Gastroesophageal sphincter (tissue), 4 donors: ENCODE results near the gene GLRA3. TPM values are rescaled to one million over a fixed set of nuclear protein-coding genes. Genes with fewer than 3 reads are reported as not detected.

Experiments
- ATAC-seq: fragments of 150-250 bp; one replicate; pipeline ENCODE4 v1.9.1; 2016; ENCODE audit warnings: mild to moderate bottlenecking, moderate library complexity
- H3K27ac ChIP-seq, 4 donors: fragments of 200-600 bp; sonication (generic) in 3 of 4; 1 replicate in 3 of 4; 2 replicates in 1 of 4; pipeline ENCODE4 v1.5.1; 2016 to 2019
- H3K27me3 ChIP-seq: fragments of 200-600 bp; sonication (generic); one replicate; pipeline ENCODE4 v1.5.1; 2019
- H3K36me3 ChIP-seq, 2 donors: fragments of 200-600 bp; sonication (generic); one replicate each; pipeline ENCODE4 v1.5.1; 2019; ENCODE audit warnings: control low read depth in 1 of 2
- H3K4me1 ChIP-seq, 3 donors: fragments of 200-600 bp; sonication (generic); 1 replicate in 2 of 3; 2 replicates in 1 of 3; pipeline ENCODE4 v1.5.1; 2016 to 2019; ENCODE audit warnings: control low read depth in 2 of 3
- H3K4me3 ChIP-seq, 2 donors: fragments of 200-600 bp; sonication (generic); one replicate each; pipeline ENCODE4 v1.5.1; 2019; ENCODE audit warnings: mild to moderate bottlenecking in 1 of 2, moderate library complexity in 1 of 2
- H3K9me3 ChIP-seq, 3 donors: fragments of 200-600 bp; sonication (generic); one replicate each; pipeline ENCODE4 v1.5.1; 2017 to 2019; ENCODE audit warnings: control low read depth in 2 of 3
- CTCF ChIP-seq, 4 experiments: fragments of 200-600 bp in 2 of 4; fragments of 450-650 bp in 2 of 4; sonication (generic) in 1 of 4; IDR thresholded peaks; one replicate each; pipeline ENCODE4 v1.5.1; 2017 to 2019; ENCODE audit warnings: antibody characterized with exemption in 4 of 4, mild to moderate bottlenecking in 2 of 4, moderate library complexity in 2 of 4
- EP300 ChIP-seq: sonication (generic); formaldehyde crosslinking; IDR thresholded peaks from one replicate; pipeline ENCODE4 v1.6.1; 2017; ENCODE audit warnings: antibody characterized with exemption, mild to moderate bottlenecking
- POLR2A ChIP-seq, 2 donors: fragments of 450-650 bp; IDR thresholded peaks; one replicate each; pipeline ENCODE4 v1.6.1; 2017; ENCODE audit warnings: antibody characterized with exemption in 2 of 2, mild to moderate bottlenecking in 2 of 2, moderate library complexity in 1 of 2
- POLR2AphosphoS5 ChIP-seq: sonication (generic); formaldehyde crosslinking; IDR thresholded peaks from one replicate; pipeline ENCODE4 v1.6.1; 2017; ENCODE audit warnings: antibody characterized with exemption
- WGBS, 2 donors: methylation state at CpG; one replicate each; pipeline ENCODE4 v1.1.5; 2018; ENCODE audit warnings: low coverage in 1 of 2; 5-methylcytosine and 5-hydroxymethylcytosine counted together
- total RNA-seq, 4 donors: library from RNA; depleted of rRNA; stranded (reverse); fragments of >200 nt; gene quantifications; one replicate each; pipeline ENCODE4 v1.1.0, GENCODE V29; 2016

GLRA3 gene
- total RNA-seq, 4 donors from 2014 or later: 0.13 TPM; not detected in 3

DNA sequence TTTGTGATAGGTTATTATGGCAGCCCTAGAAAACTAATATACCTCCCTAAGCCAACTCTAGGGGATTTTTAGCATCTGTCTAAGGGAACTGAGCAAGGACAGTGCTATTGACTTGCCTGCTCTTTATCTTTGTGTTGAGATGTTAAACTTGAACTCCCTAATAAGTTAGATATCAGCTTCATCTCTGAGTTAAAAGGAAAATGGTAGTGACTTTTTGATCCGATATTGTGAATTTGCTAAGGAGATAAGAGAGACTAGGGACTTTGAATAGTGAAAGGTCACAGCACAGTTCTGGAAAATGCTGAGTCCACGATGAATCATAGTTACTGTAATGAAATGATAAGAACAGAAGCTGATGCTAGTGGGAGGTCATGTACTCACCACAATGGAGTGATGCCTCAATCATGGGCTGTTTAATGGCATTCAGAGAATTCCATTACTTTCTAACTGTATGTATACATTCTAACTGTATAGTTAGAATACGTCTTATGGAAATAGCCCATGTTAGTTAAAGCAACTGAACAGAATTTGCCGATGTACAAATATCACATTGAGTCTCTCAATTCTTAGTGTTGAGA, 147.2 kb downstream of the GLRA3 start:
- Histone ChIP-seq H3K9me3 (no peaks in the 10 kb centered on the region), H3K27me3 (no peaks in the 10 kb centered on the region), H3K4me1 (no peaks in the 10 kb centered on the region), H3K4me3 (no peak overlapping the region), H3K27ac (no peak overlapping the region), H3K36me3 (no peaks in the 10 kb centered on the region)
- WGBS, 2 donors: 77 to 84% methylated on average over 4 of the region's 4 CpGs
- TF ChIP-seq POLR2AphosphoS5: no peak
- TF ChIP-seq EP300: no peak
- no peak for TF ChIP-seq CTCF (IDR thresholded peaks at IDR 0.05)
- TF ChIP-seq POLR2A (IDR thresholded peaks at IDR 0.05): no peak
- no peak for ATAC-seq

DNA sequence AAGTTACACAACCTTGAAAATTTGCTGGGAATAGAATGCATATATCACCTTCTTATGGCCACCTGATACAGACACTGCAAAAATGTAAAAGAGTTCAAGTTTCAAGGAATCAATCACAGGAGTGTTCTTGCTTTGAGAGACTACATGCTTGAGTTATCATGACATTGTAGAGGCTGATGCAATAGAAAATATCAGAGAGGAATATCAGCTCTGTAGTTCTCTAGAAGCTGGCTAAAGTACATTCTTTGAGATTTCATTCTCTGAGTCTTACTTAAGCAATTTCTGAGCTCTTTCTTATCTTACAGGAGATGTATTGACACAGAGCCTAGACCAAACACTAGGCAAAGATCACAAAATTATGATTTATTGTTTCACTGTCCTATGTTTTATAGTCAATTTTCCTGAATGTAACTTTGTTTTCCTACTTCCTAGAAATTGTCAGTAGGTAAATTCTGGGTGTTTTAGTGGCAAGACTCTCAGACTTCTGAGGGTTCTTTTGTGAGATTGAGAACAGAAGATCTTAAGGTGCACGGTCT, 154.7 kb downstream of the GLRA3 start:
- ATAC-seq: no peak
- no peak overlapping the region for H3K27ac ChIP-seq
- WGBS, 2 donors: 82 to 100% methylated on average over 1 of the region's 1 CpG
- no peak for TF ChIP-seq POLR2AphosphoS5
- no peak for TF ChIP-seq CTCF (IDR thresholded peaks at IDR 0.05)
- no peak for TF ChIP-seq EP300
- no peak for TF ChIP-seq POLR2A (IDR thresholded peaks at IDR 0.05)
- H3K4me3 ChIP-seq: no peak overlapping the region
- no peaks in the 10 kb centered on the region for H3K27me3 ChIP-seq
- H3K4me1 ChIP-seq: no peaks in the 10 kb centered on the region
- H3K36me3 ChIP-seq: no peaks in the 10 kb centered on the region
- H3K9me3 ChIP-seq: no peaks in the 10 kb centered on the region

DNA sequence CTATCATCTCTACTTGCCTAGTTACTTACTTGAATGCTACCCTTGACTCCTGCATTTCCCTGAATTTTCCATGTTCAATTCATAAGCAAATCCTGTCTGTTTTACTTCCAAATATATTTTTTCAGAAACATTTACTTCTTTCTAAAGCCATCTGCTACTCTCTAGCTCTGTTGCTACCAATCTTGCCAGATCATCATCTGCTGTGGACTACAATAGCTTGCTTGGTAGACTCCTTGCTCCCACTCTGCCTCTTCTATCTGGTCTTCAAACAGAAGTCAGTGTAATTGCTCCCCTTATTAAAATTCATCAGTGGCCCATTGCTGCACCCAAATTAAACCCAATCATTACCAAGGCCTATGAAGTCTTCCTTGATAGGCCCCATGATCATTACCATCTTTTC, 155.2 kb downstream of the GLRA3 start:
- no peak for TF ChIP-seq CTCF (IDR thresholded peaks at IDR 0.05)
- TF ChIP-seq EP300: no peak
- no peak for TF ChIP-seq POLR2AphosphoS5
- TF ChIP-seq POLR2A (IDR thresholded peaks at IDR 0.05): no peak
- no peaks in the 10 kb centered on the region for H3K36me3 ChIP-seq
- ATAC-seq: no peak
- H3K27ac ChIP-seq: no peak overlapping the region
- H3K4me1 ChIP-seq: no peaks in the 10 kb centered on the region
- H3K4me3 ChIP-seq: no peak overlapping the region
- H3K27me3 ChIP-seq: no peaks in the 10 kb centered on the region
- H3K9me3 ChIP-seq: no peaks in the 10 kb centered on the region

GRCh38 chr4:174672276-174672675, 156.8 kb downstream of the GLRA3 start:
- no peaks in the 10 kb centered on the region for H3K4me1 ChIP-seq
- H3K27me3 ChIP-seq: no peaks in the 10 kb centered on the region
- no peak for TF ChIP-seq POLR2AphosphoS5
- no peak for TF ChIP-seq POLR2A (IDR thresholded peaks at IDR 0.05)
- TF ChIP-seq CTCF (IDR thresholded peaks at IDR 0.05): no peak
- TF ChIP-seq EP300: no peak
- H3K4me3 ChIP-seq: no peak overlapping the region
- H3K36me3 ChIP-seq: no peaks in the 10 kb centered on the region
- ATAC-seq: no peak
- no peak overlapping the region for H3K27ac ChIP-seq
- no peaks in the 10 kb centered on the region for H3K9me3 ChIP-seq
- WGBS, 2 donors: 54 to 58% methylated on average over 2 to 3 of the region's 4 CpGs

GRCh38 chr4:174669270-174669669, 159.8 kb downstream of the GLRA3 start:
- H3K4me1 ChIP-seq: no peaks in the 10 kb centered on the region
- no peak overlapping the region for H3K4me3 ChIP-seq
- WGBS, 2 donors: 77 to 84% methylated on average over 3 of the region's 3 CpGs
- H3K27ac ChIP-seq: no peak overlapping the region
- TF ChIP-seq POLR2A (IDR thresholded peaks at IDR 0.05): no peak
- no peak for TF ChIP-seq CTCF (IDR thresholded peaks at IDR 0.05)
- no peak for ATAC-seq
- H3K27me3 ChIP-seq: no peaks in the 10 kb centered on the region
- H3K36me3 ChIP-seq: no peaks in the 10 kb centered on the region
- no peaks in the 10 kb centered on the region for H3K9me3 ChIP-seq
